Stimulated activated CD4-positive, alpha-beta T cell treated with anti-CD3 and anti-CD28 coated beads, Interleukin-15, amount 100 ng/mL, for 48 hours (primary cell): ENCODE data around the gene SHKBP1.
"Not testable (repeated sequence)": the region's sequence is repeated elsewhere in the genome, so short reads cannot be mapped to it uniquely, and the experiment has no call there.

Source experiments
- DNase-seq, 2 donors: peaks; one replicate each; pipeline ENCODE4 v3.0.0-alpha.2; 2020; ENCODE audit warnings: low read depth in 2 of 2

The SHKBP1 gene, protein sequence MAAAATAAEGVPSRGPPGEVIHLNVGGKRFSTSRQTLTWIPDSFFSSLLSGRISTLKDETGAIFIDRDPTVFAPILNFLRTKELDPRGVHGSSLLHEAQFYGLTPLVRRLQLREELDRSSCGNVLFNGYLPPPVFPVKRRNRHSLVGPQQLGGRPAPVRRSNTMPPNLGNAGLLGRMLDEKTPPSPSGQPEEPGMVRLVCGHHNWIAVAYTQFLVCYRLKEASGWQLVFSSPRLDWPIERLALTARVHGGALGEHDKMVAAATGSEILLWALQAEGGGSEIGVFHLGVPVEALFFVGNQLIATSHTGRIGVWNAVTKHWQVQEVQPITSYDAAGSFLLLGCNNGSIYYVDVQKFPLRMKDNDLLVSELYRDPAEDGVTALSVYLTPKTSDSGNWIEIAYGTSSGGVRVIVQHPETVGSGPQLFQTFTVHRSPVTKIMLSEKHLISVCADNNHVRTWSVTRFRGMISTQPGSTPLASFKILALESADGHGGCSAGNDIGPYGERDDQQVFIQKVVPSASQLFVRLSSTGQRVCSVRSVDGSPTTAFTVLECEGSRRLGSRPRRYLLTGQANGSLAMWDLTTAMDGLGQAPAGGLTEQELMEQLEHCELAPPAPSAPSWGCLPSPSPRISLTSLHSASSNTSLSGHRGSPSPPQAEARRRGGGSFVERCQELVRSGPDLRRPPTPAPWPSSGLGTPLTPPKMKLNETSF

DNA sequence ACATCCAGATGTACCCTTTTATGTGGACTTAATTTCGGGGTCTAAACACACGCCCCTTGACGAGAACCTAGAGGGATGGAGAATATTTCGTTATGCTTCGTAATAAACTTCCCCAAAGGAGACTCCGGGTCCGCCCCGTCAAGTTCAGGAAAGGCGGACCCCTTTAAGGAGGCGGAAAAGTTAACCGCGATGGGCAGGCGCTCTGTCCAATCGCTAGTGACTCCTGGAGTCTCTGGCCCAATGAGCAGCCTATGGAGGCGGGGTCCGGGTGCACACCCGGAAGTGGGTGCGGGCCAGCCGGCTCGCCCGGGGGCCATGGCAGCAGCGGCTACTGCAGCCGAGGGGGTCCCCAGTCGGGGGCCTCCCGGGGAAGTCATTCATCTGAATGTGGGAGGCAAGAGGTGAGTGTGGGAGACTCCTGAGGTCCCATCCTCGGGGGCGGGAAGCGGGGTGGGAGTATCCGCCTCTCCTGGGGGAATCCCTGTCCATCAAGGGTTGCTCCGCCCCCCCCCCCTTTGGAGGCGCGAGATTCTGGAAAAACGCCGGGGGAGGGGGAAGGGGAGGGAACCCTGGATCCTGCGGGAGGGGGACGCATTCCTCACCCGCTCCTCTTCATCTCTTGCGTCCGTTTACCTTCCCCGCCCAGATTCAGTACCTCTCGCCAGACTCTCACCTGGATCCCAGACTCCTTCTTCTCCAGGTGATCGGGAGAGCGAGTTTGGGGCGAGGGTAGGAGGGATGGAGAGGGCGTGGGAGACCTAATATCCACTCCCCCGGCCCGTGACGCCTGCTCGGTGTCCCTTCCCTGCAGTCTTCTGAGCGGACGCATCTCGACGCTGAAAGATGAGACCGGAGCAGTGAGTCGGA, at the start of gene SHKBP1:
TSS of gene SHKBP1 (plus strand) at position 289 of the 867 bp plus-strand sequence. CDS start at position 316, 27 bp downstream.
- peak; percentile 84 to 89 for DNase-seq

DNA sequence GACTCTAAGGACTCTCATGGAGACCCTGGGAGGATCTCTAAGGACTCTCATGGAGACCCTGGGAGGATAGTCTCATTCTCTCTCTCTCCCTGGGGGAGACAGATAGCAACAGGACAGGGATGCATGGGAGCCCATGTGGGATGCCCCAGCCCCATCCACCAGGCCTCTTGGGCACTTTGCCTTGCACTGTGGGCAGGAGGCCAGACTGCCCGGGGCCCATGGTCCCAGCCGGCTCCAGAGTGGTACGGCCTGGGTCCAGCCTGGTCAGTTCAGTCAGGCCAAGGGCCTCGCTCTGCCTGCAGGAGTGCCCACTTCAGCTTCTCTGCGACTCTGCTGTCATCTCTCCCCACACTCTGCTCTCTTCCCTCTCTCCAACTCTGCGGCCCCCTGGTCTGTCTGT, 48.6 kb upstream of the SHKBP1 start:
- DNase-seq, result no peak

DNA sequence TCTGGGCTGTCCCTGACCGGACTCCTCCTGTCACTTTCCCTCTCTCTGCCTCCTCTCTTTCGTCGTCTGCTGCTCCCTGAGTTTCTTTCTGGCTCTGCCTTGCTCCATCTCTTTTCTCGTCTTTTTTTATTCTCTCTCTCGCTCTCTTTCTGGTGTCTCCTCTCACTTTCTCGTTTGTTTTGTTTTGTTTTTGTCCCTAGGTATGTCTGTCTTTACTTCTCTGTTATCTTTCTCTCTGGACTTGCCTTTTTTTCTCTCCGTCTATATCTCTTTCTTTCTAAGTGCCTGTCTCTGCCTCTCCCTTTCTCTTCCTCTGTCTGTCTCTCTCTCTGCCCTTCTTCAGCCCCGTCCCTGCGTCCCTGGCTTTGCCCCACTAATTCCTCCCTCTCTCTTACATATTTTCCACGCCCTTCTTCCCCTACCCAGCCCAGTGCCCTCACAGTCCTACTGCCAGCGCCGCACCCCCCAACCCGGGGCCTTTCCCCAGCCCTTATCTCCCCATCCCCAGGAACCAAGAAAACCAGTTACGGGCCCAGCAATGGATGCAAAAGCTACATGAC, 48.1 kb upstream of the SHKBP1 start:
- no peak for DNase-seq

DNA sequence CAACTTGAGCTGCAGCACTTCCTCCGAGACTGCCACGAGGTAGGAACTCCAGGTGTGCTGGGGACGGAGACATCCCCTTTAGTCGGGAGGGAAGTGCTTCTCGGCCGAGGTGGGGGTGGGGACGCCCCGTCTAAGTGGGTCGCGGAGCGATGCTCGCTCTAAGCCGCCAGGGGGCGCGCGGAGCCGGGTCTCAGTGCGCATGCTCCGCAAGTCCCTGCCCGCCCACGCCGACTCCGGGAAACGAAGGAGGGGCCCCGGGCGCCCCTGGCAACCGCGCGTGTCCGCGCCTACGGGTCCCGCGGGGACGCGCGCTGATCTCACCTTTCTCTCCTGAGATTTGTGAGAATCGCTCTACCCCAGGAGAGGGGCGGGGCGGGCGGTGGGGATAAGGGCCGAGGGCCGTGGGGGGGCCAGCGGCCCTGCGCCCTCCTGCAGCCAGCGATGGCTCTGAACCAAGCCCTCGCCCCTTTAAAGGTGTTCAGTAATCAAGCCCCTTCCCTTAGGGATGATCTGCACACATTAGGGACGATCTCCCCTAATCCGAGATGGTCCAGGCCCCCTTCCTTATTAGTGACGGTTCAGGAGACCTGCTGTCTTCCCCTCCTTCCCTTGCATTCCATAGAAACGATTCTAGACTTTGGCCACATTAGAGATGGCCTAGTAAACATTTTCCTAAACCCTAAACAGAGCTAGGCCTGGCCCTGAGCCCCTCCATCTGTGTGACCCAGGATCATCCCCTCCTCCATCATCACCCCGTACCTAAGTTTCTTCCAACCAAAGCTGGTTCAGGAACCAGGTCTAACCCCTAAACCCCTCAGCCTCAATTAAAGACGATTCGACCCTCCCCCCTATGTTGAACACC, 47.3 kb upstream of the SHKBP1 start:
- peak; percentile 75 to 82 for DNase-seq

DNA sequence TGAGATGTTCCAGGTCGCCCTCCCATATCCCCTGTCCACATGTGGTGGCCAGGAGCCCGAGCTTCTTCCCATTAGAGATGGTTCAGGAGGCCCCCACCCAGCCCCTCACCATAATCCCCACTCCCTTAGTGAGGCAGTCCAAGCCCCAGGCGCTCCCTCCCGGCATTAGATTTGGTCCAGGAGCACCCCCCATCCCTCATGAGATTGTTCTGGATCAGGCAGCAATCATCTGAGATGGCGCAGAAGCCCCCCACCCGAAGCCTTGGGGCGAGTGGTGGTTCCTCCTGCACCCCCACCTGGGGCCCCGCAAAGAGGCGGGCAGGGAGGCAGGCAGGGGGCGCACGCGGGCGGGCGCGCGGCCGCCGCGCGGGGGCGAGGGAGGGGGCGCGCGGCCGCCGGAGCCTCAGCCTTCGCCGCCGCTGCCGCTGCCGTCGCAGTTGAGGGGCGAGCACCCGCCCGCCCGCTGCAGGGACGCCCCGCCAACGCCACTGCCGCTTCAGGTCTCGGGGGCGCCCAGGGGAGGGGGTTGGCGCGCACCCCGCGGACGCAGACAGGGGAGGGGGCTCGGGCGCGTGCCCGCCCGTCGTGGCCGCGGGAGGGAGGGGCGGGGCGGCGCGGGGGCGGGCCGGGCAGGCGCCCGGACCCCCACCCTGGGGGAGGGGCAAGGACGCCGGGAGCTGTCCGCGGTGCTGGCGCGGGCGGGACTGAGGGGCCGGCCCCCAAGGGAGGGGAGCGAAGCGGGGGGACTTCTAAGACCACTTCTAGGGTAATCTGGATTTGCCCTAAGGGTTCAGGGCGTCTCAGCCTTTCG, 46.4 kb upstream of the SHKBP1 start:
- no peak for DNase-seq

DNA sequence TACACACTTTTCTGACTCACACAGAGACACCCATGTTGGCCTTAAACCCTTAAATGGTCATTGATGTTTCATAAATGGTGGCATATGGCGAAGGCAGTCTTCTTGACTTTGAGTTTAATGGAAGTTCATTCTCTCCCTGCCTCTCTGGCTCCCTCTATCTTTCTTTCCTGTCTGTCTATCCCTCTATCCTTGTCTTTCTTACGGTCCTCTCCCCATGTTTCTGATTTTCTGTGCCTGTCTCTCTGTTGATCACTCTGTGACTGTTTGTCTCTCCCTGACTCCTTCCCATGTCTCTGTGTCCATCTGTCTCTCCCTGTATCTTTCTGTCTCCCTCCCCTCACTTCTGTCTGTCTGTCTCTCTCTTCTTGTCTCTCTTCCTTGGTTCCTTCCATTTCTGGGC, 43.2 kb upstream of the SHKBP1 start:
- no peak for DNase-seq

DNA sequence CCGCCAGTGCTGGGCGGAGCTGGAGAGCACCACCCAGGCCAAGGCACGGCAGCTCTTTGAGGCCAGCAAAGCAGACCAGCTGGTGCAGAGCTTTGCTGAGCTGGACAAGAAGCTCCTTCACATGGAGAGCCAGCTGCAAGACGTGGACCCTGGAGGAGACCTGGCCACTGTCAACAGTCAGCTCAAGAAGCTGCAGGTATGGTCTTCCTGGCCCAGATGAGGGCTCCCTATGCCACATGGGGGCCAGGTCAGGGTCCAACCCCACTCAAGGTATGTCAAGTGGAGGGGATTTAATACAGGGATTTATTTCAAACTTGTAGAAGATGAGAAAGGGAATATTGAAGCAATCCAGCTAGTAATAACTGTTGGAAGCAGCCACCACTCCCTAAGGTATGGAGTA, 42.5 kb upstream of the SHKBP1 start:
- DNase-seq, result no peak

DNA sequence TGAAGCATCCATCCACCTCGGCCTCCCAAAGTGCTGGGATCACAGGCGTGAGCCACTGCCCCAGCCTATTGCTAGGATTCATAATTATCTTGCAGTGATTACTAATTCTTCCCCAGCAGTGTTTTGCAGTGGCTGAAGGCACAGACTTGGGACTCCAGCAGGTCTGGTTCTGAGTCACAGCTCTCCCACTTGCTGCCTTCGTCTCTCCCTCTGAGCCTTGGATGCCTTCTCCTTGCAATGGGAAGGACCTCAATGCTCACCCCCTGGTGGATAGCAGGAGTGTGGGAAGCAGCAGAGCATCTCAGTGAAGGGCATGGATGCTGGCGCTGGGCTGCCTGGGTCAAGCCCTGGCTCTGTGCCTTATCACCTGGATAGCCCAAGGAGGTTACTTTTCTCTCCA, 37.6 kb upstream of the SHKBP1 start:
- no peak for DNase-seq

DNA sequence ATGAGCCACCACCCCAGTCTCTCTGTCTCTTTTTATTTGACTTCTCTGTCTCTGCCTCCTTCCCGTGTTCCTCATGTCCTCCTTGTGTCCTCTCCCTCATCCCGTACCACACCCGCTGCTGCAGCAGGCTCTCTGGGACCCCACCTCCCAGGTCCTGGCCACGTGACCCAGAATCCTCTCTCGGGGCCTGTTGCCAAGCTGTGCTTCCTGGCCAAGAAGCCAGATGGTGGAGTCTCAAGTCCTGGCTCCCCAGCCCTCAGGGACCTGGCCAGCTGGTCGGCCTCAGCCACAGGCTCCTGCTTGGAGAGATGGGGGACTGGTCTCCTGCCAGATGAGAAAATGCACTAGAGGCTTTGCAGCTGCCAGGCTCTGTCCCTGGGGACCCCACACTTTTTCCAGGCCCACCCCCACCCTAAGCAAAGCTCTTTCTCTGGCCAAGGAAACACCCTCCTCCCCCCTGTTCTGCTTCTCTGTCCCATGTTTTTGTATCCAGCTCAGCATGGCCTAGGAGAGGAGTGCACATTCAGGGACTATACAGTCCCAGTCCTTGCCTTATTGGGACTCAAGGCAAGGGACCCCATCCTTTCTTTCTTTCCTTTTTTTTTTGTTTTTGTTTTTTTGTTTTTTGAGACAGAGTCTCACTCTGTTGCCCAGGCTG, 34.3 kb upstream of the SHKBP1 start:
- DNase-seq, result no peak

DNA sequence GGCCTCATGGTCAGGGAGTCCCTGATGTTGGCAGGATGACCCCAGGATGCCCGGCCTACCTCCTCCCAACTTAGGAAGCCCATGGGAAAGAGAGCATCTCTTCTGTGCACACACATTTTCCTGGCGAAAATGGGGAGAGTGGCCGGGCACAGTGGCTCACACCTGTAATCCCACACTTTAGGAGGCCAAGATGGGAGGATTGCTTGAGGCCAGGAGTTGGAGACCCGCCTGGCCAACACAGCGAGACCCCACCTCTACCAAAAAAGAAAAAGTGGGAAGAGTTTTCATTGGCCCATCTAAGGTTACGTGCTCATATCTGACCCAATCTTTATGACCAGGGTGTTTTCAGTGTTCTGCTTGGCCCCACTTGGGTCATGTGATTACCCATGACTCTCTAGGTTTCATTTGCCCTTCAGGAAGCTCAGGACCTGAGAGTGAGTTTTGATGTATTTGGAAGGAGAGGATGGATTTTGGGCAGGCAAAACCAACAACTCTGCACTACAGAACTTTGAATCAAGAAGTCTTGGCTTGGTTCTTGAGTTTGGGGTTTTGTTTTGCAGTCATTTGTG, 33.6 kb upstream of the SHKBP1 start:
- DNase-seq, result no peak

DNA sequence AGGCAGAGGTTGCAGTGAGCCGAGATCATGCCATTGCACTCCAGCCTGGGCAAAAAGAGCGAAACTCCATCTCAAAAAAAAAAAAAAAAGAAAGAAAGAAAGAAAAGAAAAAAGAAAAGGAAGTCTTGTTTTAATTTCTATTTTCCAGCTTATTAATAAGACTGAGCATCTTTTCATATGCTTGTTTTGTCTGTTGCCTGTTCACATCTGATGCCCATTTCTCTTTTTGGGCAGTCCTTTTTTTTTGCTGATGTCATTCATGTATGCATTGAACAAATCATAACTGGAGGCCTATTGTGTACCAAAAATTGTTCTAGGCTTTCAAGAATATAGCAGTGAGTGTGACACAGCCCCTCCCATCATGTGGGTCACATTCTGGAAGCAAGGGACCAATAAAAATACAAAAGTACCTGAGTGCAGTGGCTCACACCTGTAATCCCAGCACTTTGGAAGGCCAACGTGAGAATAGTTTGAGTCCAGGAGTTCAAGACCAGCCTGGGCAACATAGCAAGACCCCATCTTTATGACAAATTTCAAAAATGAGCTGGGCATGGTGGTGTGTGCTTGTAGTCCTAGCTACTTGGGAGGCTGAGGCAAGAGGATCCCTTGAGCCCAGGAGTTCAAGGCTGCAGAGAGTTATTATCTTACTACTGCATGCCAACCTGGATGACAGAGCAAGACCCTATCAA, 30.4 kb upstream of the SHKBP1 start:
- not testable (repeated sequence) for DNase-seq

DNA sequence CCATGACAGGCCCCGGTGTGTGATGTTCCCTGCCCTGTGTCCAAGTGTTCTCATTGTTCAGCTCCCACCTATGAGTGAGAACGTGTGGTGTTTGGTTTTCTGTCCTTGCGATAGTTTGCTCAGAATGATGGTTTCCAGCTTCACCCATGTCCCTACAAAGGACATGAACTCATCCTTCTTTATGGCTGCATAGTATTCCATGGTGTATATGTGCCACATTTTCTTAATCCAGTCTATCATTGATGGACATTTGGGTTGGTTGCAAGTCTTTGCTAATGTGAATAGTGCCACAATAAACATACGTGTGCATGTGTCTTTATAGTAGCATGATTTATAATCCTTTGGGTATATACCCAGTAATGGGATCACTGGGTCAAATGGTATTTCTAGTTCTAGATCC, 29.5 kb upstream of the SHKBP1 start:
- not testable (repeated sequence) for DNase-seq

DNA sequence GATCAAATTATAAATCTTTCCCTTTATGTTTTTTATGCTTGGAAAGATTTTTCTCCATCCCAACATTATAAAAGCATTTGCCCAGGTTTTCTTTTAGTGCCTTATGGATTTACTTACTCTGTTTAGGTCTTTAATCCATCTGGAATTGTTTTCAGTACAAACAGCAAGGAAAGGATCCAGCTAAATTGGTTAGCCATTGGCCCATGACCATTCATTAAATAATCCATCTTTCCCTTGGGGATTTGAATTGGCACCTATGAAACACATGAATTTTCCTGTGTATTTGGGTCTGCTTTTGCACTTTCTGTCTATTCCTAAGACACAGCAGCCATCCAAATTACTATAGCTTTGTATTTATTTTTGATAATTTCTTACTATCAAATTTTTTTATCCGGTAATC, 28.8 kb upstream of the SHKBP1 start:
- no peak for DNase-seq

DNA sequence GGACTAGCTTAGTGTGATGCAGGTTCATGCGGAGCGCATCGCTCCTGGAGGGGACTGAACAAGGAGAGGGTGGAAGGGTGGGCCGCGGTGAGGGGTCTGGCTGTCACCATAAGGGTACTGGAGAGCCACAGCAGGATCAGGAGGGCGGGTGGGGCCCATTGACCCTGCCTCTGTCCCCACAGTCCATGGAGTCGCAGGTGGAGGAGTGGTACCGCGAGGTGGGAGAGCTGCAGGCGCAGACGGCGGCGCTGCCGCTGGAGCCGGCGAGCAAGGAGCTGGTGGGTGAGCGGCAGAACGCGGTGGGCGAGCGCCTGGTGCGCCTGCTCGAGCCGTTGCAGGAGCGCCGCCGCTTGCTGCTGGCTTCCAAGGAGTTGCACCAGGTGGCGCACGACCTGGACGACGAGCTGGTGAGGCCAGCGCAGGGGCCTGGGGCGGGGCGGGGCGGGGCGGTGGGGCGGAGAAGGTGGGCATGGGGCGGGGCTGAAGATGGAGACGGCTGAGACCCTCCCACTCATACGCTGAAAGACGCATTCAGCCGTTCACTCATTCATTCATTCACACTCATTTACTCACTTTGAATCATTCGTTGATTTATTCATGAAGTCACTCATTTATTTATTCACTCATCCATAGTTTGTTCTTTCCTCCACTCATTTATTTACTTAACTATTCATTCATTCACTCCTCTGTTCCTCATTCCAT, 27.5 kb upstream of the SHKBP1 start:
- peak; percentile 55 to 78 for DNase-seq

DNA sequence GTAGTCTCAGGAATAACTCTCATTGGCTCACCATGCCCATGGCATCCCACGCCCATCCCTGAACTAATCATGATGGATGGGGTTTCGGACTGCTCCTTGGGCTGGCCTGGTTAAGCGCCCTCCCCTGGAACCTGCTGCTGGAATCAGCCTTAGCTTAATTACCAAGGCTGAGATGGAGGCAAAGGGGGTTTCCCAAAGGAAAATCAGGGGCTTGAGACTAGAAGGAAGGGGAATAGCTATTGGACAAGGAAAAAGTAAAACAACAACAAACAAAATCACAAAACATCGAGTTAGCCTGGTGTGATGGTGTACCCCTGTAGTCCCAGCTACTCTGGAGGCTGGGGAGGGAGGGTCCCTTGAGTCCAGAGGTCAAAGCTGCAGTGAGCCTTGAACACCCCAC, 25.7 kb upstream of the SHKBP1 start:
- no peak for DNase-seq

DNA sequence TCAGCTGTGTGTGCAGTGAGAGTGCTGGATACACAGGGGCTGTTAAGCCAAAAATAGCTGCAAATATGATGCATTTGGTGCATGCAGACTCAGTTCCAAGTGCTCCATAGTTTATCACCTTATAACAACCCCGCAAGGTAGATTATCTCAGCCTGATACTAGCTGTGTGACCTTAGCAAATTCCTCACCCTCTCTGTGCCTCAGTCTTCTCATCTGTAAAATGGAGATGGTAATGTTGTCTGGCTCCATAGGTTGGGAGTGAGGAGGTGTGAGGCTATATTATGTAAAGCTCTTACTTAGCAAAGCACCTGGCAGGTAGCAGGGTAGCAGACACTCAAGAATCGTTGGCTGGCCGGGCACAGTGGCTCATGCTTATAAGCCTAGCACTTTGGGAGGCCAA, 23.8 kb upstream of the SHKBP1 start:
- no peak for DNase-seq

DNA sequence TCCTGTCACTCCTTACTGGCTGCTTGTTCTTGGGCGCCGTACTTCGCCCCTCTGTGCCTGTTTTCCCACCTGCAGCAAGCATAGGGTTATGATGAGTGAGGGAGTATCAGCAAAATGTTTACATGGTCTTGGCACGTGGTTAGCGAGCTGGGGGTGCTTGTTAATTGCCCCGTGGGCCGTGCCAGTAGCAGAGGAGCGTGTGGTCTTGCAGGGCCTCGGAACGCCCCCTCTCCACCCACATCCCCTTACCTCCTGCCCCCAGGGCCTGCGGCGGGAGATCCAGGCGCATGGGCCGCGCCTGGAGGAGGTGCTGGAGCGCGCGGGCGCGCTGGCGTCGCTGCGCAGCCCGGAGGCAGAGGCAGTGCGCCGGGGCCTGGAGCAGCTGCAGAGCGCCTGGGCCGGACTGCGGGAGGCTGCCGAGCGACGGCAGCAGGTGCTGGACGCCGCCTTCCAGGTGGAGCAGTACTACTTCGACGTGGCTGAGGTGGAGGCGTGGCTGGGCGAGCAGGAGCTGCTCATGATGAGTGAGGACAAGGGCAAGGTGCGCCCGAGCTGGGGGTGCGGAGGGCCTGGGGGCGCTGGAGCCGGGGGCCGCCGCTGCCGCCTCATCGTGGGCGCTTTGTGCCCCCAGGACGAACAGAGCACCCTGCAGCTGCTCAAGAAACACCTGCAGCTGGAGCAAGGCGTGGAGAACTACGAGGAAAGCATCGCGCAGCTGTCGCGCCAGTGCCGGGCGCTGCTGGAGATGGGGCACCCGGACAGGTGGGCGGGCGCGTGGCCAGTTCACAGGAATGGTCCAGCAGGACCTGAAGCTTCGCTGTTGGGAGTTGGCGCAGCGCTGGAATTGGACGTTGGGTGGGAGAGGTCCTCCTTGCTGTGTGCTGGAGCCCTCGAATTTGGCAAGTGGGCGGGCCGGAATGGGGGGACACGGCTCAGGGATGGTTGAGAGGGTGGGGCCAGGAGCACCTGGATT, 22.5 kb upstream of the SHKBP1 start:
- no peak for DNase-seq
